Neural cell (in vitro differentiated cells): Measurements from ENCODE around the gene RUNX3. TPM values are rescaled to one million over a fixed set of nuclear protein-coding genes. Genes with fewer than 3 reads are reported as not detected.

Source experiments
- H2AFZ ChIP-seq: fragments of 200-600, 300-800 bp; sonication (generic), shearing (Covaris generic); 2 replicates; pipeline ENCODE4 v1.6.0; 2014; ENCODE audit warnings: low read depth, mild to moderate bottlenecking, antibody characterized with exemption, low read length, moderate library complexity
- H3F3A ChIP-seq: fragments of 200-600 bp; shearing (Covaris generic); 2 replicates; pipeline ENCODE4 v1.6.1; 2016; ENCODE audit warnings: mild to moderate bottlenecking, moderate library complexity, mixed read lengths, antibody characterized with exemption, low read length; ENCODE audit not compliant: insufficient read depth, poor library complexity, severe bottlenecking
- H3K27ac ChIP-seq: fragments of 200-600, 300-800 bp; sonication (generic), shearing (Covaris generic); 2 replicates; pipeline ENCODE4 v1.5.1; 2014; ENCODE audit warnings: mild to moderate bottlenecking, low read length, moderate library complexity
- H3K27me3 ChIP-seq: fragments of 300-800, 200-600 bp; sonication (generic), shearing (Covaris generic); 2 replicates; pipeline ENCODE4 v1.6.0; 2014; ENCODE audit warnings: mild to moderate bottlenecking, low read depth, low read length, moderate library complexity; ENCODE audit not compliant: insufficient read depth
- H3K36me3 ChIP-seq: fragments of 300-800, 200-600 bp; sonication (generic), shearing (Covaris generic); 2 replicates; pipeline ENCODE4 v1.5.1; 2014; ENCODE audit warnings: mild to moderate bottlenecking, antibody characterized with exemption, low read length, moderate library complexity; ENCODE audit not compliant: insufficient read depth
- H3K4me2 ChIP-seq: fragments of 300-800, 200-600 bp; sonication (generic), shearing (Covaris generic); 2 replicates; pipeline ENCODE4 v1.6.0; 2014; ENCODE audit warnings: mild to moderate bottlenecking, low read length
- H3K4me3 ChIP-seq: fragments of 300-800, 200-600 bp; sonication (generic), shearing (Covaris generic); 2 replicates; pipeline ENCODE4 v1.5.1; 2014; ENCODE audit warnings: mild to moderate bottlenecking, low read length, moderate library complexity
- H3K79me2 ChIP-seq: fragments of 200-600 bp; shearing (Covaris generic); replicated peaks from 2 replicates; pipeline ENCODE4 v1.6.0; 2014; ENCODE audit warnings: mild to moderate bottlenecking, low read length, moderate library complexity; ENCODE audit not compliant: insufficient read depth
- H3K9ac ChIP-seq: fragments of 300-800, 200-600 bp; sonication (generic), shearing (Covaris generic); 2 replicates; pipeline ENCODE4 v1.6.1; 2016; ENCODE audit warnings: mild to moderate bottlenecking, low read length, mixed read lengths
- H3K9me2 ChIP-seq: fragments of 200-600 bp; shearing (Covaris generic); 2 replicates; pipeline ENCODE4 v1.6.1; 2016; ENCODE audit warnings: mild to moderate bottlenecking, low read length, mixed read lengths; ENCODE audit not compliant: insufficient read depth
- H3K9me3 ChIP-seq: fragments of 200-600, 300-800 bp; sonication (generic), shearing (Covaris generic); 2 replicates; pipeline ENCODE4 v1.6.1; 2016; ENCODE audit warnings: mild to moderate bottlenecking, mixed run types, low read length, moderate library complexity, mixed read lengths
- H4K20me1 ChIP-seq: fragments of 200-600 bp; shearing (Covaris generic); 2 replicates; pipeline ENCODE4 v1.6.1; 2016; ENCODE audit warnings: mild to moderate bottlenecking, mixed run types; ENCODE audit not compliant: insufficient read depth
- CTCF ChIP-seq: fragments of 450-650 bp; IDR thresholded peaks from 2 replicates; pipeline ENCODE4 v1.5.1; 2014; ENCODE audit warnings: antibody characterized with exemption, mild to moderate bottlenecking, moderate library complexity; ENCODE audit not compliant: poor library complexity, severe bottlenecking
- EP300 ChIP-seq: fragments of 450-650 bp; conservative IDR thresholded peaks from 2 replicates; pipeline ENCODE4 v1.6.1; 2014; ENCODE audit warnings: antibody characterized with exemption, mild to moderate bottlenecking, moderate library complexity; ENCODE audit not compliant: poor library complexity, severe bottlenecking
- EZH2 ChIP-seq: fragments of 200-600, 300-800 bp; shearing (Covaris generic), sonication (generic); IDR thresholded peaks from 2 replicates; pipeline ENCODE4 v1.6.1; 2014; ENCODE audit warnings: antibody characterized with exemption, low read length, borderline replicate concordance, mild to moderate bottlenecking; ENCODE audit not compliant: insufficient read depth, poor library complexity, severe bottlenecking
- MXI1 ChIP-seq: fragments of 450-650 bp; conservative IDR thresholded peaks from 2 replicates; pipeline ENCODE4 v1.6.1; 2014; ENCODE audit warnings: antibody characterized with exemption, mild to moderate bottlenecking; ENCODE audit not compliant: poor library complexity, severe bottlenecking
- POLR2AphosphoS5 ChIP-seq: IDR thresholded peaks from 2 replicates; pipeline ENCODE4 v1.6.1; 2012
- RAD21 ChIP-seq: fragments of 450-650 bp; conservative IDR thresholded peaks from 2 replicates; pipeline ENCODE4 v1.6.1; 2014; ENCODE audit warnings: antibody characterized with exemption, mild to moderate bottlenecking, moderate library complexity
- REST ChIP-seq: IDR thresholded peaks from 2 replicates; pipeline ENCODE4 v1.6.1; 2012; ENCODE audit warnings: borderline replicate concordance
- SMC3 ChIP-seq: fragments of 450-650 bp; conservative IDR thresholded peaks from 2 replicates; pipeline ENCODE4 v1.6.1; 2014; ENCODE audit warnings: antibody characterized with exemption, mild to moderate bottlenecking, moderate library complexity; ENCODE audit not compliant: poor library complexity
- TAF1 ChIP-seq: IDR thresholded peaks from 2 replicates; pipeline ENCODE4 v1.6.1; 2012; ENCODE audit warnings: low read depth
- polyA plus RNA-seq: library from polyadenylated mRNA; depleted of rRNA; stranded (reverse); fragments of >200 nt; gene quantifications from 2 replicates; pipeline ENCODE4 v1.2.3, GENCODE V29; 2014

RUNX3 gene
- polyA plus RNA-seq, 1 donor from 2014 or later: not detected

- Histone ChIP-seq H3K4me2 (no peak overlapping the region), H3K9me3 (no peaks in the 10 kb centered on the region), H3K9me2 (no peaks in the 10 kb centered on the region), H3K27ac (no peak overlapping the region), H3K9ac (no peak overlapping the region), H3F3A (no peaks in the 10 kb centered on the region), H4K20me1 (no peaks in the 10 kb centered on the region), H3K27me3 (no peaks in the 10 kb centered on the region), H2AFZ (no peak overlapping the region), H3K79me2 (no peaks in the 10 kb centered on the region), H3K36me3 (no peaks in the 10 kb centered on the region), H3K4me3 (no peak overlapping the region)
- TF ChIP-seq POLR2AphosphoS5 (no peak), RAD21 (no peak), REST (no peak), CTCF (no peak), TAF1 (no peak), EZH2 (no peak), MXI1 (no peak), EP300 (no peak), SMC3 (no peak)
Measured at GRCh38 chr1:24911651-24912155, 18.4 kb downstream of the RUNX3 start.

- no peaks in the 10 kb centered on the region for H3K9me2 ChIP-seq
Measured at GRCh38 chr1:24910751-24911650, 19.1 kb downstream of the RUNX3 start.

More at GRCh38 chr1:24910751-24911650, 19.1 kb downstream of the RUNX3 start:
- no peaks in the 10 kb centered on the region for H4K20me1 ChIP-seq
- H3K36me3 ChIP-seq: no peaks in the 10 kb centered on the region
- H3K27ac ChIP-seq: no peak overlapping the region
- H2AFZ ChIP-seq: no peak overlapping the region
- H3K9me3 ChIP-seq: no peaks in the 10 kb centered on the region
- H3K9ac ChIP-seq: no peak overlapping the region
- no peak overlapping the region for H3K4me3 ChIP-seq
- no peaks in the 10 kb centered on the region for H3F3A ChIP-seq
- no peak overlapping the region for H3K4me2 ChIP-seq
- no peak for TF ChIP-seq CTCF
- no peak for TF ChIP-seq EZH2
- no peak for TF ChIP-seq EP300
- TF ChIP-seq SMC3: no peak
- no peak for TF ChIP-seq TAF1
- TF ChIP-seq RAD21: no peak
- TF ChIP-seq POLR2AphosphoS5: no peak
- no peak for TF ChIP-seq REST
- H3K79me2 ChIP-seq: no peaks in the 10 kb centered on the region
- H3K27me3 ChIP-seq: no peaks in the 10 kb centered on the region
